Measurements from ENCODE around the gene S100A5. TPM values are rescaled to one million over a fixed set of nuclear protein-coding genes. Genes with fewer than 3 reads are reported as not detected.
"Not testable (repeated sequence)": the region's sequence is repeated elsewhere in the genome, so short reads cannot be mapped to it uniquely, and the experiment has no call there.

Gene S100A5
- total and polyA plus RNA-seq, 10 of the 15 experiments (the other 5 are each of a cell fraction or from before 2014, with no cell fraction given) = 0.47 to 0.75 (median 0.56) TPM; not detected in 6

DNA sequence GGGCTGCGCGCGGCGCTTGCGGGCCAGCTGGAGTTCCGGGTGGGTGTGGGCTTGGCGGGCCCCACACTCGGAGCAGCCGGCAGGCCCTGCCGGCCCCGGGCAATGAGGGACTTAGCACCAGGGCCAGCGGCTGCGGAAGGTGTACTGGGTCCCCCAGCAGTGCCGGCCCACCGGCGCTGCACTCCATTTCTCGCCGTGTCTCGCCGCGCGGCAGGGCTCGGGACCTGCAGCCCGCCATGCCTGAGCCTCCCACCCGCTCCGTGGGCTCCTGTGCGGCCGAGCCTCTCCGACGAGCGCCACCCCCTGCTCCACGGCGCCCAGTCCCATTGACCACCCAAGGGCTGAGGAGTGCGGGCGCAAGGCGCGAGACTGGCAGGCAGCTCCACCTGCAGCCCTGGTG, 18.9 kb downstream of the S100A5 start:
- RAD21 ChIA-PET (ENCODE audit: unreplicated experiment); H4K20me1 ChIP-seq (ENCODE audit: control insufficient read depth, insufficient read depth); POLR2A ChIA-PET; H3K9ac ChIP-seq (ENCODE audit: control insufficient read depth, insufficient read depth, low read length); intact Hi-C loops (cut with micrococcal nuclease; ENCODE audit: unreplicated experiment); FAIRE-seq; H3K79me2 ChIP-seq (ENCODE audit: control insufficient read depth, insufficient read depth, low read length); H3K27ac ChIP-seq (ENCODE audit: control insufficient read depth, insufficient read depth); H3K4me1 ChIP-seq (ENCODE audit: control insufficient read depth, insufficient read depth, low read length); ATAC-seq; DNase-seq (ENCODE audit: low read depth, low spot score); H3K4me2 ChIP-seq (ENCODE audit: control insufficient read depth, insufficient read depth); H3K36me3 ChIP-seq (ENCODE audit: control insufficient read depth in 2 of 2, insufficient read depth in 2 of 2, low read length in 1 of 2); in situ Hi-C loops (cut with MboI); H3K27me3 ChIP-seq (replicated peaks in 1 of 2; ENCODE audit: control insufficient read depth in 2 of 2, insufficient read depth in 2 of 2, low read length in 1 of 2); H3K4me3 ChIP-seq; BruUV-seq (replicated peaks); H3K9me3 ChIP-seq (replicated peaks; ENCODE audit: control insufficient read depth, insufficient read depth, low read length); H2AFZ ChIP-seq (ENCODE audit: control insufficient read depth, low read depth, low read length): not testable (repeated sequence)
- 86% methylated on average over 29 of the region's 37 CpGs for WGBS (ENCODE audit: insufficient coverage, insufficient replicate concordance, low lambda C conversion rate, missing lambda C conversion rate)
- SMC1A ChIA-PET (ENCODE audit: uncharacterized antibody, unreplicated experiment) = interaction anchor here (1.0 to 2.8 kb wide), 3 partner anchors 10 to 14 kb away, joined by 3 to 17 read pairs (median 10); no protein-coding TSS in a partner anchor
- CTCF ChIA-PET = interaction anchor here (1.2 to 1.7 kb wide), 5 partner anchors 11 to 166 kb away, joined by 3 to 8 read pairs (median 4); partner anchors contain the start of gene S100A2

DNA sequence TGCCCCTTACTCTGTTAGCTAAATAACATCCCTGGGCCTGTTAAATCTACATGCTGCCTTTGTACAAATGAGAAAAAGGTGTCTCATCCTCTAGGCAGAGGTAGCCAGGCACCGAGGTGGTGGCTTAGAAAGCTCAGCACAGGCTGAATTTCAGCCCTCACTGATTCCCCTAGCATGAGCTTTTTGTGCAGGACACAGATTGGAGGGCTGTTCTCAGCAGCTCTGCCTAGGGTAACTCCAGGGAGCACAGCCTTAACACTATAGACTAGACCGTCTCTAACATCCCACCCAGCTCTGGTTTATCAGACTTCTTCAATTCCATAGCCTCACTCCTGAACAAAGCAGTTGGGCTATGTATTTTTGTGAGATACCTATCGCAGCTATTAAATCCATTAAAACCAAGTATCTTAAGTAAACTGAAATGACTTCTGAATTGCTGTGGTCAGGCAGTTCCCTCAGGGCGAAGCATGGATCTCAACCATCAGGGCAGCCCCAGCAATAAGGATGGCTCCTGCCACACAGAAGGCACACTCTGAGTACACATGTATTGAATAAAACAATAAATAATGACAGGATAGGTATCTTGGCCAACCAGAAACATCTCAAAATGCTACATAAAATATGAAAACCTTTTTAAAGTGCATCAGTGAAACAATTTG, 19.8 kb downstream of the S100A5 start:
- ChIA-PET POLR2A (interaction anchor here (1.1 kb wide), 1 partner anchor 15 kb away, joined by 4 read pairs; the partner anchor contains the start of gene S100A6), RAD21 (ENCODE audit: unreplicated experiment) (interaction anchor here (1.0 to 1.2 kb wide), 2 partner anchors 10 to 45 kb away, joined by 3 to 4 read pairs; partner anchors contain the start of gene S100A2), SMC1A (ENCODE audit: uncharacterized antibody, unreplicated experiment) (interaction anchor here (0.7 to 2.8 kb wide), 13 partner anchors 11 to 95 kb away, joined by 3 to 17 read pairs (median 3); partner anchors contain the start of genes S100A14 and S100A5), CTCF (interaction anchor here (0.6 to 2.2 kb wide), 12 partner anchors 9 to 58 kb away, joined by 3 to 14 read pairs (median 4); partner anchors contain the start of gene S100A2)
- in situ Hi-C loops (cut with MboI) = no loop called here
- no peaks in the 10 kb centered on the region for H3K4me1 ChIP-seq (ENCODE audit: control insufficient read depth, insufficient read depth, low read length)
- no peak overlapping the region for H3K4me3 ChIP-seq
- TF ChIP-seq, protein P1, sequence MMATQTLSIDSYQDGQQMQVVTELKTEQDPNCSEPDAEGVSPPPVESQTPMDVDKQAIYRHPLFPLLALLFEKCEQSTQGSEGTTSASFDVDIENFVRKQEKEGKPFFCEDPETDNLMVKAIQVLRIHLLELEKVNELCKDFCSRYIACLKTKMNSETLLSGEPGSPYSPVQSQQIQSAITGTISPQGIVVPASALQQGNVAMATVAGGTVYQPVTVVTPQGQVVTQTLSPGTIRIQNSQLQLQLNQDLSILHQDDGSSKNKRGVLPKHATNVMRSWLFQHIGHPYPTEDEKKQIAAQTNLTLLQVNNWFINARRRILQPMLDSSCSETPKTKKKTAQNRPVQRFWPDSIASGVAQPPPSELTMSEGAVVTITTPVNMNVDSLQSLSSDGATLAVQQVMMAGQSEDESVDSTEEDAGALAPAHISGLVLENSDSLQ (IDR thresholded peaks at IDR 0.05) = no peak
- TF ChIP-seq NFXL1 (IDR thresholded peaks at IDR 0.05; ENCODE audit: borderline replicate concordance) (no peak), GABPA (IDR thresholded peaks at IDR 0.05; ENCODE audit: low read depth) (no peak)
- TF ChIP-seq, protein P2, sequence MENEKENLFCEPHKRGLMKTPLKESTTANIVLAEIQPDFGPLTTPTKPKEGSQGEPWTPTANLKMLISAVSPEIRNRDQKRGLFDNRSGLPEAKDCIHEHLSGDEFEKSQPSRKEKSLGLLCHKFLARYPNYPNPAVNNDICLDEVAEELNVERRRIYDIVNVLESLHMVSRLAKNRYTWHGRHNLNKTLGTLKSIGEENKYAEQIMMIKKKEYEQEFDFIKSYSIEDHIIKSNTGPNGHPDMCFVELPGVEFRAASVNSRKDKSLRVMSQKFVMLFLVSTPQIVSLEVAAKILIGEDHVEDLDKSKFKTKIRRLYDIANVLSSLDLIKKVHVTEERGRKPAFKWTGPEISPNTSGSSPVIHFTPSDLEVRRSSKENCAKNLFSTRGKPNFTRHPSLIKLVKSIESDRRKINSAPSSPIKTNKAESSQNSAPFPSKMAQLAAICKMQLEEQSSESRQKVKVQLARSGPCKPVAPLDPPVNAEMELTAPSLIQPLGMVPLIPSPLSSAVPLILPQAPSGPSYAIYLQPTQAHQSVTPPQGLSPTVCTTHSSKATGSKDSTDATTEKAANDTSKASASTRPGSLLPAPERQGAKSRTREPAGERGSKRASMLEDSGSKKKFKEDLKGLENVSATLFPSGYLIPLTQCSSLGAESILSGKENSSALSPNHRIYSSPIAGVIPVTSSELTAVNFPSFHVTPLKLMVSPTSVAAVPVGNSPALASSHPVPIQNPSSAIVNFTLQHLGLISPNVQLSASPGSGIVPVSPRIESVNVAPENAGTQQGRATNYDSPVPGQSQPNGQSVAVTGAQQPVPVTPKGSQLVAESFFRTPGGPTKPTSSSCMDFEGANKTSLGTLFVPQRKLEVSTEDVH (IDR thresholded peaks at IDR 0.05; ENCODE audit: low read depth, partially characterized antibody) = no peak
- 45% methylated on average over 4 of the region's 4 CpGs for WGBS (ENCODE audit: insufficient coverage, insufficient replicate concordance, low lambda C conversion rate, missing lambda C conversion rate)
- H3K27me3 ChIP-seq (replicated peaks in 1 of 2; ENCODE audit: control insufficient read depth in 2 of 2, insufficient read depth in 2 of 2, low read length in 1 of 2) = 0 out of 4 replicates have a peak, but pooled peaks cover 0 to 3% of the 10 kb centered on the region in 2 experiments
- H4K20me1 ChIP-seq (ENCODE audit: control insufficient read depth, insufficient read depth) = no peaks in the 10 kb centered on the region
- no peak overlapping the region for H3K27ac ChIP-seq (ENCODE audit: control insufficient read depth, insufficient read depth)
- no peaks in the 10 kb centered on the region for H3K9me3 ChIP-seq (replicated peaks; ENCODE audit: control insufficient read depth, insufficient read depth, low read length)
- H2AFZ ChIP-seq (ENCODE audit: control insufficient read depth, low read depth, low read length) = no peak overlapping the region
- ATAC-seq (no peak), DNase-seq (ENCODE audit: low read depth, low spot score) (no peak), FAIRE-seq (no peak)
- intact Hi-C loops (cut with micrococcal nuclease; ENCODE audit: unreplicated experiment) = no loop called here
- no peak overlapping the region for H3K4me2 ChIP-seq (ENCODE audit: control insufficient read depth, insufficient read depth)
- no peaks in the 10 kb centered on the region for H3K36me3 ChIP-seq (ENCODE audit: control insufficient read depth in 2 of 2, insufficient read depth in 2 of 2, low read length in 1 of 2)
- H3K9ac ChIP-seq (ENCODE audit: control insufficient read depth, insufficient read depth, low read length) = no peak overlapping the region
- BruUV-seq (replicated peaks) = no TSS peak
- H3K79me2 ChIP-seq (ENCODE audit: control insufficient read depth, insufficient read depth, low read length) = no peaks in the 10 kb centered on the region

Measured in GM12878 (cell line).